ENCODE data around the gene CFAP299. TPM values are rescaled to one million over a fixed set of nuclear protein-coding genes. Genes with fewer than 3 reads are reported as not detected.

Gene CFAP299
- total RNA-seq, 1 experiment from 2014 or later, result not detected

DNA sequence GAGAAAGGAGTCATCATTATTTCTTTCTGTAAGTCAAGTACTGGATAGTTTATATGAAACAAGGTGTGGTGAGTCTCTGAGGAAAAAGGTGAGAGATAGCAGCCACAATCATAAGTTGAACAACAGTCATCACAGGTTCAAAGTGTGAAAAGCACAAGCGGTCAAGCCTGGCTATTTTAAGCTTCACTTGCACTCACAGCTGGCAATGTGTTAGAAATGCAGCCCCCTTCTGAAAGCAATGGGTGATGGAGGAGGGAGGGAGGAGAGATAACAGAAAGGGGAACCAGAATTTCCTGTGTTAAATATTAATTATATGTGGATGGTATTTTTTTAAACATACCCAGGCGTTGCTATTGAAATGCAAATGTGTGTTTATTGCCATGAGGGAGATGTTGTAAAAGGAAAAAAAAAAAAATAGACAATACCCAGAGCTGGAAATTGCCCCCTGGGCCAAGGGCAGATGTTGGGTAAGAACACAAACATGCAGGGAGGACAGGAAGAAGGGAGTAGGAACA, 668.1 kb downstream of the CFAP299 start:
- Histone ChIP-seq H3K4me2 (ENCODE audit: low read length) (no peak overlapping the region), H4K20me1 (ENCODE audit: insufficient read depth) (no peaks in the 10 kb centered on the region), H3K4me3 (replicated peaks in 1 of 2; ENCODE audit: low read depth in 1 of 2, low read length in 2 of 2) (no peak overlapping the region), H3K27ac (ENCODE audit: low read depth, low read length) (no peak overlapping the region), H3K9me3 (ENCODE audit: control insufficient read depth in 1 of 2, insufficient read depth in 1 of 2, low read depth in 1 of 2, low read length in 2 of 2) (no peaks in the 10 kb centered on the region), H3K36me3 (ENCODE audit: control insufficient read depth in 1 of 2, insufficient read depth in 2 of 2, low read length in 2 of 2) (no peaks in the 10 kb centered on the region), H3K9ac (ENCODE audit: low read length) (no peak overlapping the region), H3K9me2 (ENCODE audit: insufficient read depth) (no peaks in the 10 kb centered on the region), H2AFZ (ENCODE audit: low read depth, low read length, poor library complexity, severe bottlenecking) (no peak overlapping the region), H3K4me1 (ENCODE audit: control insufficient read depth in 1 of 2, insufficient read depth in 2 of 2, low read length in 2 of 2) (no peaks in the 10 kb centered on the region), H3K79me2 (ENCODE audit: insufficient read depth, low read length) (no peaks in the 10 kb centered on the region), H3K27me3 (ENCODE audit: insufficient read depth, low read length) (peaks cover 7% of the 10 kb centered on the region)
- TF ChIP-seq TCF7L2 (IDR thresholded peaks at IDR 0.05; ENCODE audit: borderline replicate concordance, extremely low read depth, insufficient read depth, insufficient read length), result no peak
- TF ChIP-seq RAD21 (IDR thresholded peaks at IDR 0.05; ENCODE audit: low read depth), result no peak
- TF ChIP-seq ELF1 (IDR thresholded peaks at IDR 0.05; ENCODE audit: borderline replicate concordance, low read depth), result no peak
- TF ChIP-seq, protein P1, sequence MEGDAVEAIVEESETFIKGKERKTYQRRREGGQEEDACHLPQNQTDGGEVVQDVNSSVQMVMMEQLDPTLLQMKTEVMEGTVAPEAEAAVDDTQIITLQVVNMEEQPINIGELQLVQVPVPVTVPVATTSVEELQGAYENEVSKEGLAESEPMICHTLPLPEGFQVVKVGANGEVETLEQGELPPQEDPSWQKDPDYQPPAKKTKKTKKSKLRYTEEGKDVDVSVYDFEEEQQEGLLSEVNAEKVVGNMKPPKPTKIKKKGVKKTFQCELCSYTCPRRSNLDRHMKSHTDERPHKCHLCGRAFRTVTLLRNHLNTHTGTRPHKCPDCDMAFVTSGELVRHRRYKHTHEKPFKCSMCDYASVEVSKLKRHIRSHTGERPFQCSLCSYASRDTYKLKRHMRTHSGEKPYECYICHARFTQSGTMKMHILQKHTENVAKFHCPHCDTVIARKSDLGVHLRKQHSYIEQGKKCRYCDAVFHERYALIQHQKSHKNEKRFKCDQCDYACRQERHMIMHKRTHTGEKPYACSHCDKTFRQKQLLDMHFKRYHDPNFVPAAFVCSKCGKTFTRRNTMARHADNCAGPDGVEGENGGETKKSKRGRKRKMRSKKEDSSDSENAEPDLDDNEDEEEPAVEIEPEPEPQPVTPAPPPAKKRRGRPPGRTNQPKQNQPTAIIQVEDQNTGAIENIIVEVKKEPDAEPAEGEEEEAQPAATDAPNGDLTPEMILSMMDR (IDR thresholded peaks at IDR 0.05 in 2 of 3, conservative IDR thresholded peaks at IDR 0.05 in 1 of 3; ENCODE audit: borderline replicate concordance in 1 of 3, insufficient read depth in 1 of 3, low read depth in 2 of 3, low read length in 2 of 3), result no peak
- TF ChIP-seq YY1 (IDR thresholded peaks at IDR 0.05; ENCODE audit: extremely low read depth, insufficient replicate concordance, low read depth, low read length), result no peak
- TF ChIP-seq, protein P2, sequence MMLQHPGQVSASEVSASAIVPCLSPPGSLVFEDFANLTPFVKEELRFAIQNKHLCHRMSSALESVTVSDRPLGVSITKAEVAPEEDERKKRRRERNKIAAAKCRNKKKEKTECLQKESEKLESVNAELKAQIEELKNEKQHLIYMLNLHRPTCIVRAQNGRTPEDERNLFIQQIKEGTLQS (IDR thresholded peaks at IDR 0.05), result no peak
- TF ChIP-seq, protein P3, sequence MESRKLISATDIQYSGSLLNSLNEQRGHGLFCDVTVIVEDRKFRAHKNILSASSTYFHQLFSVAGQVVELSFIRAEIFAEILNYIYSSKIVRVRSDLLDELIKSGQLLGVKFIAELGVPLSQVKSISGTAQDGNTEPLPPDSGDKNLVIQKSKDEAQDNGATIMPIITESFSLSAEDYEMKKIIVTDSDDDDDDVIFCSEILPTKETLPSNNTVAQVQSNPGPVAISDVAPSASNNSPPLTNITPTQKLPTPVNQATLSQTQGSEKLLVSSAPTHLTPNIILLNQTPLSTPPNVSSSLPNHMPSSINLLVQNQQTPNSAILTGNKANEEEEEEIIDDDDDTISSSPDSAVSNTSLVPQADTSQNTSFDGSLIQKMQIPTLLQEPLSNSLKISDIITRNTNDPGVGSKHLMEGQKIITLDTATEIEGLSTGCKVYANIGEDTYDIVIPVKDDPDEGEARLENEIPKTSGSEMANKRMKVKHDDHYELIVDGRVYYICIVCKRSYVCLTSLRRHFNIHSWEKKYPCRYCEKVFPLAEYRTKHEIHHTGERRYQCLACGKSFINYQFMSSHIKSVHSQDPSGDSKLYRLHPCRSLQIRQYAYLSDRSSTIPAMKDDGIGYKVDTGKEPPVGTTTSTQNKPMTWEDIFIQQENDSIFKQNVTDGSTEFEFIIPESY (IDR thresholded peaks at IDR 0.05; ENCODE audit: extremely low read depth, insufficient replicate concordance, low read length), result no peak
- no peak for TF ChIP-seq EGR1 (IDR thresholded peaks at IDR 0.05; ENCODE audit: low read depth)
- CTCF ChIA-PET, result no interaction called here
- intact Hi-C loops (cut with micrococcal nuclease), result no loop called here
- DNase-seq (ENCODE audit: low read depth, low spot score) (no peak), ATAC-seq (no peak)
- POLR2A ChIA-PET, result no interaction called here
- BruUV-seq (replicated peaks), result no TSS peak
- RAD21 ChIA-PET (ENCODE audit: low non-redundant PET in 1 of 2, low total read pairs in 2 of 2, uncharacterized antibody in 2 of 2, unreplicated experiment in 2 of 2), result no interaction called here

Measured in HCT116 (cell line).